NCI-H2107 (cell line): ENCODE results near the gene STEAP1.
"Not testable (repeated sequence)": the region's sequence is repeated elsewhere in the genome, so short reads cannot be mapped to it uniquely, and the experiment has no call there.

Experiments
- DNase-seq: peaks from one replicate; lab custom pipeline; 2025; lab: John Stamatoyannopoulos, UW

Gene STEAP1

DNA sequence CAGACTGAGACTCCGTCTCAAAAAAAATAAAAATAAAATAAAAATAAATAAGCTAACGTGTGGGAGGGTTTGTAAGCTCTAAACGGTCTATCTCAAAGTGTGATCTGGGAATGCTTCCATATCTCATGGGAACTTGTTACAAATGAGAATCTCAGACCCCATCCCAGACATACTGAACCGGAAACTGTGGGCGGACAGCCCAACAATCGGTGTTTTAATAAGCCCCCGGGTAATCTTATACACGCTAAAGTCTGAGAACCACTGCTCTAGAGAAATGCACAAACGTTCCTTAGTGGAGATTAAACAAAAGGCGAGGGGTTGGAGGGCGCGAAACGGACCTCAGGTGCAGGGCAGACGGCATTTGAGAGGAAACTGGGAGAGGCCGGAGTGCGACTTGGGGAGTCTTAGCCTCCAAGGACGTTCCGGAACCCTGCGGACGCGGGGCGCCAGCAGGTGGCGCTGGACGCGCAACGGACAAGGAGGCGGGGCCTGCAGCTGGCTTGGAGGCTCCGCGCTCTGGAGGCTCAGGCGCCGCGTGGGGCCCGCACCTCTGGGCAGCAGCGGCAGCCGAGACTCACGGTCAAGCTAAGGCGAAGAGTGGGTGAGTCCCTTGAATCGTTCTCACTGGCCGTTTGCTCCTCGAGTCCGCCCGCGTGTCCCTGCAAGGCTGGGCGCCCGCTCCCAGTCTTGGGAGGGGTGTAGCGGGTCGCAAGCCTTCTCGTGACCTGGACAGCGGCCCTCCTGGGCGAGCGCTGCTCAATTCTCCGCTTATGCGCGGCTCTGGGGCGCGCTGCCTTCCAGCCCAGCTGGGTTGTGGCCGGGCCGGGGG lies at the start of gene STEAP1:
Gene STEAP1, plus strand, starts transcription at position 527 of the 829 bp plus-strand sequence. CDS start 5,320 bp downstream, outside the sequence.
- peak; percentile 60 for DNase-seq

DNA sequence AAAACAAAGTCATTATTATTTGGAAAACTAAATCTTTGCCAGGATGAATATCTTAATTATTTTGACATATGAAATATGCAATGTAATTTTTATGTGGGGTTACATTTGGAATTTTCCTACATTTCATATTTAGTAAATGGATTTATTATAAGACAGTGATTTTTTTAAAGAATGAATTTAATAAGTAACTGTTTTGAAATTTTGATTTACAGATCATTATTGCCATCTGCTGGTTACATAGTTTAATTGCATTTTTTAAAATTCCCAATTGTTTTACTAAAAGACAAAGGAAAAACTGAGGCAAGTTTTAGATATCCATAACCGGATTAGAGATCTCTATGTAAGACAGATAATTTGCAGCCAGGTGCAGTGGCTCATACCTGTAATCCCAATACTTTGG lies 39.3 kb upstream of the STEAP1 start:
- not testable (repeated sequence) for DNase-seq

DNA sequence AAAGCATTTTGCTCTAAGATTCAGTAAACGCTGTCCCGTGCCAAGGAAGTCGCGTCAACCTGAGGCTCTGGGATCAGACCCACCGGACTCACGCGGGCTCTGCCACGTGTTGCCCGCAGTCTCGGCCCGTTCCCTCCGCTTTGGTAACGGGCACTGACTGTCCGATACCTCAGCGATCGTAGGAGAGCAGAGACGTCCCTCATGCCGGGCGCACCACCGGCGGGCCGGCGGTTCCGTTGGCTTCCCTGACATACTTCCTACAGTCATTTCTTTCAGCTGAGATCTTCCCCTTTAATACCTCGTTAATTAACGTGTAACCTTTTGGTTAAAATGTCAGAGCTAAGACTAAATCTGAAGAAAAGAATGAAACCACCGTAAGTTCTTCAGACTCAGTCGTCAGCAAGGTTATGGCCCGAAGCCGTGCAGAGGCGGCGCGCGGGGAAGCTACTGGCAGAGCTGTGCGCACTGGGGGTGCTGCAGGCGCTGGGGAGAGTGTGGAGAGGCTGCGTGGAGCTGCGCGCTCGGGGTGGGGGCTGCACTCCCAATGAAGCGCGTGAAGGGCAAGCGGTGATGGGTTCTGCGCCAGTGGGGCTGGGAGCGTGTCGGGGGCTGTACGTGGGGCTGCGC lies 35.6 kb upstream of the STEAP1 start:
- not testable (repeated sequence) for DNase-seq

DNA sequence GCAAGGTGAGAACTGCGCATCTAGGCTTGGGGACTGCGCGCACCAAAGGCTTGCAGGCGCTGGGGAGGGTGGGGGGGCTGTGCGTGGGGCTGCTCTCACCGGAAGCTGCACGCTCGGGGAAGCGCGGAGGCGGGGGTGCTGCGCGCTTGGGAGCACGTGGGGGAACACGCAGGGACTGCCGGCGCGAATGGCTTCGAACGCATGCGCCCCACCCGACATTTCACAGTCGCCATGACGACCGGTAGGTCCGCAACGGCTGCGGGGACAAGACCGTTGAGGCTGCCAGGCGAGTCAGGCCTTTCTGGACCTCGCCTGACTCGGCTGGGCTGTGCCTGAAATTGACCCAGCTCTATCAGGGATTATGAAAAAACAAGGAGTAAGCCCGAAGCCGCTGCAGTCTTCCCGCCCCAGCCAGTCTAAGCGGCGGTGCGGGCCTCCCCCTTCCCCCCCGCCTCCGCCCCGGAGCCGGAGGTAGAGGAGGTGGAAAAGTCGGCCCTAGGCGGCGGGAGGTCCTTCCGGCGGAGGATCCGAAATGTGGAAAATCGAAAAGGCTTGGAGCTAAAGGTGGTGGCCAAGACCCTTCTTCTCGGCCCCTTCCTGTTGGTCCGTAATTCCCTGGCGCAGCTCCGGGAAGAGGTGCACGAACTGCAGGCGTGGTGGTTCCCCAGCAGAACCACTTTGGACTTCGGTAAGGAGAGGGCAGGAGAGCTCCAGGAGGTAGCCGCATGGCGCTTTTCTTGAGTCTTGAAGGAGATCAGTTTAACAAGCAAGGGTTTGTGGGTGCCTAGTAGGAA lies 34.9 kb upstream of the STEAP1 start:
- DNase-seq: no peak

DNA sequence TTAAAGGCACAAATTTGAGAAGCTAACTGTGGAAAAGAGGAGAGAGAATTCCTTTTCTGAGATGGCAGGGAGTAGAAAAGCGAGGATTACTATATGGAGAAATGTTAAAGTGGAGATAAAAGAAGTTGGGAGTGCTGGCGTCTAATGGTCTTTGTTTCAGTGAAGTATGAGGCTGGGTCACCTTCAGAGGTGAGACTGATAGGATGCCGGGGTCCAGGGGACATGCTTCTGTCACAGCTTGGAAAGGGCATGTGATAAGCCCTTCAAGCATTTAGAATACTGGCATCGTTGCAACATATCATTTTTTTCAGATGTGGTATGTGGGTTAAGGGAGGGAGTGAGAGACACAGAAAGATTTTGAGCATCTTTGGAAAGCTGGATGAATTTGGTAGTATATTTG lies 34.1 kb upstream of the STEAP1 start:
- DNase-seq: not testable (repeated sequence)

DNA sequence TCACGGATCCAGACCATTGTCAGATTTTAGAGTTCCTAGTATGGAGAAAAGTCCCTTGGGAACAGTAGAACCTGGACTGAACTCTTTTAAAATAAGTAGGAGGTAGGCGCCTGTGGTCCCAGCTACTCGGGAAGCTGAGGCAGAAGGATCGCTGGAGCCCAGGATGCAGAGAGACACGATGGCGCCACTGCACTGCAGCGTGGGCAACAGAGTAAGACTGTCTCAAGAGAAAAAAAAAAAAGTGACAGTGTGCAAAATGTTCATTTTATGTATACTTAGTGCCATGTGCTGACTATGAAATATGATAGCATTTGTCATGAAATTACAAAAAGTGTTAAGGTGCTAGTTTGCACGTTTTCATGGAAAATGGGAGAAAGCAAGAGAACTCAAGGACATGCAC lies 22.5 kb upstream of the STEAP1 start:
- DNase-seq: not testable (repeated sequence)

DNA sequence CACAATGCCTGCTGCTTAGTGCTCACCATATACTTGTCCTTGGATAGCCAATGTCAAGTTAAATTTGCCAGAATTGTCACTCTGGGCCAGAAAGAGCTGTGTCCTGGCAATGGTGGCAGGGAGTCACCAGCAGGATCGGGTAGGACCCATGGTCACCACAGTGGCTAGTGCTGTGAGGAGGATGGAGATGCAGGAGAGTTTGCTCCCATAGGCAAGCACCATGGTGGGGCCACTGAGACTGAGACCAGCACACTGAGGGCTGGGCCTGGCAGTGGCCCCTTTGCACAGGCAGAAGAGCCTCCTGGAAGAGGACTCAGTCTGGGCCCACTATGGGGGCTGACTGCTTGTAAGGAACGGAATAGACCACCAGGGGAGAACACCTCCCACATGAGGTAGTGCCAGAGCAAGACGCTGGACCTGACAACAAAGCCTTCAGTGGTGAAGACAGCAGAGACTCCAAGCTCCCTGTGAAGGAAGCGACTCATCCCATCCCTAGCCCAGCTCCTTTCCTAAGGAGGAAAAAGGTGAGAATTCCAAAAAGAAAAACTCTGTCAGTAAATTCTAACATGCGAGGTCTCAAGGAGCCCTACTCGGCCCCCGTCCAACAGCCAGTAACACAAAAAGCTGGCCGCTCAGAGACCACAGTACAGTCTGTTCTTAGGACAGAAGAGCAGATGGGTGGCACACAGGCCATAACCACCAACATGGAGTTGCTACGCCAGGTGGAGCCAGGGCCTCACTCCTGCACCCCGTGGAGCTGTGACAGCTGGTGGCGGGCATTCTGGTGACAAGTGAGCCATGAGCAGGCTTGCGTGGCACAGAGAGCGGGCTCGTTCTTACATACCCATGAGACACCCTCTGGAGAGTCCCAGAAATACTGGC lies 6.9 kb upstream of the STEAP1 start:
- DNase-seq: not testable (repeated sequence)

DNA sequence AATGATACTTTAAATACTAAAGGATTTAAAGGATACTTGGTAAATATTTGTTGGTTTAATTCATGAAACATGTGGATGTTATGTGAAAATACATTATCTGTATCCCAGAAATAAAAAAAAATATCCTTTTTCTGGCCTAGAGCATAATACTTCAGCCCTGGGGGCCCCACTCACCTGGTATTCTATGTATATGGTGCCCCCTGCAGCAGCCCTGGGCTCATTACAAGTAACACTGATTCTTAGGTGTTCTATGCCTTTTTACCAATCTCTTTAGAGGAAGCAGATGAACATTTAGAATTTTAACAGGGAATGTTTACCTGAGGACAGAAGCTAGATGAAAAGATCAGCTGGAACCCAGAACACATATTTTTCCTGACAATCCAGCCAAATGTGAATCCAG lies 4.8 kb upstream of the STEAP1 start:
- DNase-seq: not testable (repeated sequence)

DNA sequence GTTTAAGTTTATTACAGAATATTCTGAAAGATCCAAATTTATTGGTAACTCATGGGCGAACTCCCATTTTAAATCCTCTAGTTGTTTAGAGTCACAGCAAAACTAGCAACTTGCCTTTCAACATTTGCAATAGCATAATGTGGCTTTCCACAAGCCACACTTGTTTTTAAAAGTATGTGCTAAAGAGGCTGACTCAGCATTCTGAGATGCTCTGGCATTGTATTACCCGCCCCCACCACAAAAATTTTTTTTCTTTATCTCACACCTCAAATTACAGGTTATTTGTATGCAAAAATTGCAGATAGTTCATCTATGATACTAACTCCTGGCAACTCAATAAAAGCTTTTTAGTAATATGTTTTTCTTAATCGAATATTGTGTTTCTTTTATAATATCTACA lies 2.4 kb upstream of the STEAP1 start:
- DNase-seq: not testable (repeated sequence)

DNA sequence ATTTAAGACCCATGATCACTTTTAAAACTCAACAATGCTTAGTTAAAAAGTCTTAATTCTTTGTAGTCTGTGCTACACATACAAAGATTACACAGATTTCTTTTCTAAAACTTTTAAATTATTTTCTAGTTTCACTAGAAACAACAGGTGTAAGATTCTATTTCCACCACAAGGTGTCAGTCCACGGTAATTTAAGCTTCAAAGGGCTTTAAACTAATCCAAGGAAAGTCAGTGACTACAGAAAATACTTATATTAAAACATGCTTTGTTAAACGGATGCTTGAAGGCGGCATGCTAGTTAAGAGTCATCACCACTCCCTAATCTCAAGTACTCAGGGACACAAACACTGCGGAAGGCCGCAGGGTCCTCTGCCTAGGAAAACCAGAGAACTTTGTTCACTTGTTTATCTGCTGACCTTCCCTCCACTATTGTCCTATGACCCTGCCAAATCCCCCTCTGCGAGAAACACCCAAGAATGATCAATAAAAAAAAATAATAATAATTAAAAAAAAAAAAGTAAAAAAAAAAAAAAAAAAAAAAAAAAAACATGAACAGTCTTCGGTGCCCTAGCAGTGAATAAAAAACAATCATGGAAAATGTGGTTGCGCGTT lies 1.5 kb upstream of the STEAP1 start:
- not testable (repeated sequence) for DNase-seq

DNA sequence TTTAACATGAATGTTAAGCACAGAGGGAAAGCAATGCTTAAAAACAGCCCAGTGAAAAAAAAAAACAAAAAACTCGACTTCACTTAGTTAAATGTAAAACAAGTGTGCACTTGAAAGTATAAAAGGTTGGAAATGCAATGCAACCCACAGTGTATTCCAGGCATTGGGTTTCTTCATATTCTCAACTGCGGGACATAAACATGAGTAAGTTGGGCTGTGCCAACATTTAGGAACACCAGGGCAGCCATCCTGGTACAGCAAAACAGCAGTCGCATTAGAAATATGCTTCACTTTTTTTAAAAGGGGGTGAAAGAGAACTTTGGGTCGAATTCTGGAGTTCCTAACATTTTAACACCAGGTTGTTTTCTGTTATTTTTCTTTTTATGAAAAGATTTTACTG lies 937 bp downstream of the STEAP1 start:
- DNase-seq: no peak

DNA sequence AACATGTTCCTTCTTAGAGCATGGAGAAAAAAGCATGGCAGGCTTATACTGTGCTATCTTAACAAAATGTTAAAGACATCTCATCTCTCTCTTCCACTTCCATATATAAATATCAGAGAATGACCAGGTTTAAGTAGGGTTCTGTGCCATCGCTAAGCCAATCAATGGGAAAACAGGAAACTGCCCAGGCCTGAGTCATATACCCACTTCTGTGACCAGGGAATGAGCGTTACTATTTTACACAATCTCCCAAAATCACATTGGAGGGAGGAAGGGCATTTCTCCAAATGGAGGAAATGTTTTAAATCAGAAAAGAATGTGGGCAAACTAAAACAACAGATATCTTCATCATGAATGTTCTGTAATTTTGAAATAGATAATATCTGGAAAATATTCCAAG lies 3.1 kb downstream of the STEAP1 start:
- not testable (repeated sequence) for DNase-seq

DNA sequence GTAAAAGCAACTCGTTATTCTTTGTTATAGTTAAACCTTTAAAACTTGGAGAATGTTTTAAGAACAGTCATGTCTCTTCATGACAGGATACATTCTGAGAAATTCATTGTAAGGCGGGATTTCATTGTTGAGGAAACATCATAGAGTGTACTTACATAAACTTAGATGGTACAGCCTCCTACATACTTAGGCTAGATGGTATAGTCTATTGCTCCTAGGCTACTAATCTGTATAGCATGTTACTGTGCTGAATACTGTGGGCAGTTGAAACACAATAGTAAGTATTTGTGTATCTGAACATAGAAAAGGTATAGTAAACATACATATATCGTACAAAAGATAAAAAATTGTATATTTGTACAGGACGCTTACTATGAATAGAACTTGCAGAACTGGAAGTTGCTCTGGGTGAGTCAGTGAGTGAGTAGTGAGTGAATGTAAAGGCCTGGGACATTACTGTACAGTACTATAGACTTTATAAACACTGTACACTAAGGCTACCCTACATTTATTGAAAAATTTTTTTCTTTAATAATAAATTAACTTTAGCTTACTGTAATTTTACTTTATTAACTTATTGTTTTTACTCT lies 3.6 kb downstream of the STEAP1 start:
- not testable (repeated sequence) for DNase-seq

DNA sequence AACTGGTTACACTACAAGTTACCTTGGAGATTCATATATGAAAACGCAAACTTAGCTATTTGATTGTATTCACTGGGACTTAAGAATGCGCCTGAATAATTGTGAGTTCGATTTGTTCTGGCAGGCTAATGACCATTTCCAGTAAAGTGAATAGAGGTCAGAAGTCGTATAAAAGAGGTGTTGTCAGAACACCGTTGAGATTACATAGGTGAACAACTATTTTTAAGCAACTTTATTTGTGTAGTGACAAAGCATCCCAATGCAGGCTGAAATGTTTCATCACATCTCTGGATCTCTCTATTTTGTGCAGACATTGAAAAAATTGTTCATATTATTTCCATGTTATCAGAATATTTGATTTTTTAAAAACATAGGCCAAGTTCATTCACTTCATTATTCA lies 9.3 kb downstream of the STEAP1 start:
- no peak for DNase-seq

DNA sequence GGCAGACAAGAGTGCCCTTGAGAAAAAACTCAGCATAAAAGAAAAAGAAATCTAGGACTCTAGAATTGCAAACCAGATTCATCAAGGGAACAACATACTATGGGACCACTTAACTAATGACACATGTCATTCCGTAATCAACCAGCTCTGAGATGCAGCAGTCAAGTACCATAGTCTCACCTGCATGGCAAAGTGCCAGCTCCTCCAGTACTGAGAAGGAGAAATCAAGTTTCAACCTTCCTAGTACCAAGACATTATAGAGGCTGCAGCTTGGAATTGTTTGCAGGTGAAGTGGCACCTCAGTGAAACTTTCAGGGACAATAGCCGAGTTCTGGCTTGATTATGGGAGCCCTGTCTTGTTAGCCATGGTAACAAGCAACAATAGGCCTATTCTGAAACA lies 11.5 kb downstream of the STEAP1 start:
- no peak for DNase-seq

DNA sequence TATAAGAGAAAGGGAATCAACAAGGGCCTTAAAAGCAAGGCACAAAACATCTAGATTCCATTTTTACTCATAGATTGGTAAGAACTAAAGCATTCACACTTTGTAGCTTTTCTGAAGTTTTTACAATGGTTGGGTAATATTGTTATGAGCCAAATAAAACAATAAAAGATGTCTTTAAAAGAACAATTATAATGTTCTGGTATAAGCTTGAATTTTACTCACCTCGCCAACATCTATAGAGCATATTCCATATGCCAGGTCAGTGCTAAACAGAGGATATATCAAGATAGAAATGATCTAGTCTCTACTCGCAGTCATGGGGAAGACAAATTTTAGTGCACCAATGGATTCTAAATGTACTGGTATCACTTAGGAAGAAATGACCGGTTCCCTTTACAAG lies 11.9 kb downstream of the STEAP1 start:
- no peak for DNase-seq

DNA sequence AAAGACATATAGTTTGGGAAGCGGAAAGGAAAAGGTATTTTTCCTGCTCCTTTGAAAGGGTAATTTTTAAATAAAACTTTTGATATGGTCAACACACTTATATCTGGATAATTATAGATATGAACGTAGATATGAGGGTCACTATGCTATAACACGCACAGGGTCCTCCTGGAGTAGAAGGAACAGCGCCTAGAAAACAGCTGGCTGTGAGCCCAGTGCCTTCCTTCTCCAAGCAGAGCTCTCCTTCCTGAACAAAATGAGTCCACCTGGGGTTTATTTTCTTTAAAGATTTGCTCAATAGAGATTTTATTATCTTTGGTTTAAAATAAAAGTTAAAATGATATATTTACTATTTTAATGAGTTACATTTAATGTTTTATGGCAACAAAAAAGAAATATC lies 13.1 kb downstream of the STEAP1 start:
- no peak for DNase-seq

DNA sequence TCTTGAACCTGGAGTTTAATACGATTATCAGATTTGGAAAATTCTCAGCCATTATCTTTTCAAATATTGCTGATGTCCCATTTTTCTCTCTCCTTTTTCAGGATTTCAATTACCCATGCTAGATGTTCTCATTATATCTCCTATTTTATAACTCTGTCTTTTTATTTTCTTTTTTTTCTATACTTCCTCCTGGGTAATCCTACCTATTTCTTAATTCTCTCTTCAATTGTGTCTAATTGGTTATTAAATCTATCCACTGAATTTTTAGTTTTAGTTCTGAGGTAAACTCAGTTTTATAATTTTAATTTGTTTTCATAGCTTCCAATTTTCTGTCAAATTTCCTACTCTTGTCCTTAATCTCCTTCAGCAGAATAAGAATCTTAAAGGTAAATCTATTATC lies 15.6 kb downstream of the STEAP1 start:
- DNase-seq: no peak

DNA sequence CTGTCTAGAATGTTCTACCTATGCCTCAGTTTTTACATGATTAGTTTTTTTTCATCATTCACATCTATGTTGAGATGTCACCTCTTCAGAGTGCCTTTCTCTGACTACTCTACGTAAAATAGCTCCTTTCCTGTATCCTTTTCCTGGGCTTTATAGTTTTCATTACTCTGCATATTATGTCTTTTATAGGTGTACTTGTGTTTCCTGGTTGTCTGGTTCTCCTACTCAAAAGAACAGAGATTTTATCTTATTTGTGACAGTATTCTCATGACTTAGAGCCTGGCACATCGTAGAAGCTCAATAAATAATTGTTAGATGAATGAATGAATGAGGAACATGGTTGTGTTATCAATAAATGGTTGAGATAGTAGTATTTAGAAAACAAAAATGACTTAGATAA lies 17.9 kb downstream of the STEAP1 start:
- no peak for DNase-seq

DNA sequence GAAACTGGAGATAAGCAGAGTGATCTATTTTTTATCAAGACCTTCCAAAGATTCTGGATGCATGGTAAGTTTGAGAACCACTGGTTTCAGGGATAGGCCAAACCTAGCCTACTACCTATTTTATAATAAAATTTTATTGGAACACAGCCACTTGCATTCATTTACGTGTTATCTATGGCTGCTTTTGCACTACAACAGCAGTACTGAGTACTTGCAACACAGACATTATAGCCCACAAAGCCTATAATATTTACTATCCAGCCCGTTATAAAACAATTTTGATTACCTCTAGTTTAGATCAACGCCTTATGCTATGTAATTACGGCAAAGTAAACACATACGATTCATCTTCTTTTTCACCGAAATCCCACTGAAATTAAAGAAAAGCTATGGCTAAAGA lies 18.4 kb downstream of the STEAP1 start:
- no peak for DNase-seq
